Endothelial cell of umbilical vein (primary cell): ENCODE results near the gene CYTH1. TPM values are rescaled to one million over a fixed set of nuclear protein-coding genes. Genes with fewer than 3 reads are reported as not detected.

Experiments
- BruUV-seq: library from RNA; stranded (reverse); fragments of 400-500 nt; replicated peaks from 2 replicates; lab custom pipeline; 2021; lab: Mats Ljungman, UMichigan
- CTCF ChIA-PET: fragments of 300-600, 350-600 bp; sonication (Branson Sonifier 250); formaldehyde crosslinking; loops from one replicate; lab custom pipeline; 2021; ENCODE audit warnings: antibody characterized with exemption, inconsistent platforms; lab: Charles Lee
- POLR2A ChIA-PET: fragments of 300-600, 350-600 bp; sonication (Branson Sonifier 250); formaldehyde crosslinking; loops from one replicate; lab custom pipeline; 2021; ENCODE audit warnings: antibody characterized with exemption, inconsistent platforms; lab: Charles Lee
- DNase-seq: peaks from one replicate; pipeline ENCODE4 v3.0.0-alpha.2; 2011; ENCODE audit warnings: low read depth, low spot score
- FAIRE-seq: peaks from 2 replicates; lab custom pipeline; 2011; peaks lifted over from hg19 to GRCh38; lab: Jason Lieb, UNC
- H2AFZ ChIP-seq: 2 replicates; pipeline ENCODE4 v1.6.0; 2012; ENCODE audit warnings: low read depth, low read length, control low read depth, inconsistent platforms
- H3K27ac ChIP-seq: 2 replicates; pipeline ENCODE4 v1.5.1; 2011; ENCODE audit warnings: low read depth, mild to moderate bottlenecking, control low read depth, low read length, moderate library complexity; ENCODE audit not compliant: insufficient read depth
- H3K27me3 ChIP-seq, 2 experiments: 2 replicates each; pipeline versions ENCODE4 v1.6.0 to v1.6.1; 2011; ENCODE audit warnings: low read length in 2 of 2, mixed read lengths in 1 of 2; ENCODE audit not compliant: control insufficient read depth in 2 of 2, insufficient read depth in 2 of 2
- H3K36me3 ChIP-seq, 2 experiments: 2 replicates in 1 of 2; 3 replicates in 1 of 2; pipeline ENCODE4 v1.5.1; 2011; ENCODE audit warnings: low read length in 2 of 2, mild to moderate bottlenecking in 1 of 2, moderate library complexity in 1 of 2; ENCODE audit not compliant: control insufficient read depth in 2 of 2, insufficient read depth in 2 of 2; ENCODE audit errors: extremely low read depth in 1 of 2
- H3K4me1 ChIP-seq: 3 replicates; pipeline ENCODE4 v1.5.1; 2011; ENCODE audit warnings: mild to moderate bottlenecking, low read length; ENCODE audit not compliant: control insufficient read depth, insufficient read depth; ENCODE audit errors: extremely low read depth
- H3K4me2 ChIP-seq: 2 replicates; pipeline ENCODE4 v1.6.1; 2011; ENCODE audit warnings: low read length, control low read depth, mixed read lengths; ENCODE audit not compliant: insufficient read depth
- H3K4me3 ChIP-seq, 3 experiments: fragments of 200-600 bp in 1 of 3; sonication (generic), shearing (Covaris generic) in 1 of 3; replicated peaks in 1 of 3; 2 replicates each; pipeline ENCODE4 v1.5.1; 2011 to 2016; ENCODE audit warnings: control low read depth in 3 of 3, low read length in 3 of 3, mild to moderate bottlenecking in 2 of 3, inconsistent platforms in 1 of 3, low read depth in 1 of 3, moderate library complexity in 1 of 3; ENCODE audit not compliant: insufficient read depth in 1 of 3
- H3K79me2 ChIP-seq: 2 replicates; pipeline ENCODE4 v1.6.0; 2012; ENCODE audit warnings: low read length, inconsistent platforms; ENCODE audit not compliant: control insufficient read depth, insufficient read depth
- H3K9ac ChIP-seq: replicated peaks from 2 replicates; pipeline ENCODE3; 2011; ENCODE audit warnings: low read length, control low read depth; ENCODE audit not compliant: insufficient read depth; ENCODE audit errors: extremely low read depth
- H3K9me1 ChIP-seq: replicated peaks from 3 replicates; pipeline ENCODE4 v1.6.0; 2011; ENCODE audit warnings: mild to moderate bottlenecking, low read length; ENCODE audit not compliant: control insufficient read depth, insufficient read depth; ENCODE audit errors: extremely low read depth
- H3K9me3 ChIP-seq: replicated peaks from 2 replicates; pipeline ENCODE4 v1.5.1; 2012; ENCODE audit warnings: low read length, inconsistent platforms; ENCODE audit not compliant: control insufficient read depth, insufficient read depth
- H4K20me1 ChIP-seq: replicated peaks from 2 replicates; pipeline ENCODE3; 2011; ENCODE audit warnings: mild to moderate bottlenecking, low read length; ENCODE audit not compliant: control insufficient read depth, insufficient read depth; ENCODE audit errors: extremely low read depth
- FOS ChIP-seq: IDR thresholded peaks from 2 replicates; pipeline ENCODE4 v1.6.1; 2011; ENCODE audit warnings: mild to moderate bottlenecking, low read length, moderate library complexity, borderline replicate concordance; ENCODE audit not compliant: insufficient read depth
- MYC ChIP-seq: IDR thresholded peaks from one replicate; pipeline ENCODE4 v1.6.1; 2011; ENCODE audit warnings: mild to moderate bottlenecking, low read depth, low read length
- POLR2AphosphoS5 ChIP-seq: IDR thresholded peaks from 2 replicates; pipeline ENCODE4 v1.6.1; 2012; ENCODE audit warnings: low read depth, mild to moderate bottlenecking, control low read depth, low read length, moderate library complexity; ENCODE audit not compliant: insufficient read depth
- dilution Hi-C: fragments of 300-500 bp; cut with MboI; formaldehyde crosslinking; loops from one replicate; pipeline ENCODE4 v1.15.0; 2019; ENCODE audit warnings: low sequenced_read_pairs; ENCODE audit not compliant: extremely low pct_ligation_motif_present
- intact Hi-C: fragments of 100-400 bp; cut with micrococcal nuclease; formaldehyde crosslinking; loops from one replicate; pipeline ENCODE4 v1.10.0; 2022
- polyA plus RNA-seq, 4 experiments: library from polyadenylated mRNA; depleted of rRNA in 3 of 4; stranded (reverse) in 3 of 4; unstranded in 1 of 4; fragments of >200 nt; gene quantifications; 2 replicates each; pipeline versions ENCODE4 v1.2.1 to v1.2.3, GENCODE V29; 2011 to 2012; ENCODE audit warnings: missing spikeins in 1 of 4
- total RNA-seq: library from RNA; stranded (reverse); gene quantifications from 2 replicates; pipeline ENCODE4 v1.2.3, GENCODE V29; 2021

CYTH1 gene
- total and polyA plus RNA-seq, 2 donors (not counting 3 experiments of a cell fraction or from before 2014, with no cell fraction given): 35.9 to 49.9 TPM

DNA sequence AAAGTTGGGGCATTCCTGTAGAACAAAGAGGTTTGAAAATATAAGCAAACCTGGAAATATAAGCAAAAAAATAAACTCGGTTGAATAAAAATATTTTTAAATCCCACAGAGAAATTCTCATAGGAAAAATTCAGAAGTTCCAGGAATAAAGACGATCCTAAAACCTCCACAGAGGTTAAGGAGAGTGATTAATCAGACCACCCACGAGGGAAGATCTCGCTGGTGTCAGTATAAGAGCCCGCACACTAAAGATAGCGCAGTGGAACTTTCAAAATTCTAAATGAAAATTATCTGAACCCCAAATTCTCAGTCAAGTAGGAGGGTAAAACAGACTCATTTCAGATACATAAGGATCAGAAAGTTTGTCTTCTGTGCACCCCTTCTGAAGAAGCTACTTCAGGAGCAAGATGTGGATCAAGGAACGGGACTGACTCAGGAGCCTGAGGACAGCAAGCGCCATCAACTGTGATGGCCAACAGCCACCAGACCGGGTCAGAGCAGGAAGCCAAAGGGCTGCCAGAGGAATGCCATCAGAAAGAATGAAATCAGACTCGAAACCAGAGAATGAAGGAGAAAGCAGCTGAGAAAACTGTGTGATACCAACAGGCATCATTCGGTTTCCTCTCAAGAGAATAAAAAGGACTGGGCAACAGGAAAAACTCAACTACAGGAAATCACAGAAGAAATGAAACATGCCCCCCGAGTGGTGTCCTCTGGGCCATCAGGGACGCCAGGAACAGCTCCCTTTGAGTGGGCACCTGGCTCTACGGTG, 66.9 kb downstream of the CYTH1 start:
- dilution Hi-C loops (no loop called here), intact Hi-C loops (loop anchor here (1.0 kb wide), 1 partner anchor 21 kb away; no protein-coding TSS in a partner anchor)
- no peak overlapping the region for H3K4me3 ChIP-seq
- no peaks in the 10 kb centered on the region for H3K9me3 ChIP-seq
- BruUV-seq: no TSS peak
- peak overlapping the region; percentile 55 for H3K27ac ChIP-seq
- H3K79me2 ChIP-seq: peaks cover 29% of the 10 kb centered on the region
- peaks cover 3% of the 10 kb centered on the region for H4K20me1 ChIP-seq
- no peak for TF ChIP-seq FOS
- TF ChIP-seq MYC: no peak
- H3K9ac ChIP-seq: no peak overlapping the region
- H3K36me3 ChIP-seq: no peaks in the 10 kb centered on the region
- peaks cover 35% of the 10 kb centered on the region for H3K4me1 ChIP-seq
- H3K4me2 ChIP-seq: peak overlapping the region; percentile 52
- peak; percentile 58 for DNase-seq
- CTCF ChIA-PET: interaction anchor here (1.0 to 4.5 kb wide), 5 partner anchors 7 to 218 kb away, joined by 3 to 32 read pairs (median 9); no protein-coding TSS in a partner anchor
- no peaks in the 10 kb centered on the region for H3K27me3 ChIP-seq
- H3K9me1 ChIP-seq: no peaks in the 10 kb centered on the region
- peak; percentile 59 for FAIRE-seq
- H2AFZ ChIP-seq: no peak overlapping the region
- POLR2A ChIA-PET: no interaction called here

DNA sequence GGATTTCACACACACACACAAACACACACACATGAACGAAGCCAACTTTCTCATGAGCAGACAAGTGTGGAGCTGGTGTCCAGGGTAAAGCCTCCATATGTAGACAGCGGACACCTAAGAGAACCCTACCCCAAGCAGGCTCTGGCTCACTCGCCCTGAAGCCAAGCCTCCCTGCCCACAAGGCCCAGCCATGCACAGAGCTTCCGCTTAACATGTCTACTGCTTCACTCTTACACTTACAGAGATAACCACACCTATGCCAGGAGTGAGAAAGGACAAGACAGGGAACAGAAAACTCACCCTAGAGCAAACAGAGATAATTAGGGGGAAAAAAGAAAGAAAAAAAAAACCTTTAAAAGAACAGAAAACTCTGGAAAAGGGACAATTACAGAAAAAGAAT, 67.5 kb downstream of the CYTH1 start:
- Histone ChIP-seq H3K4me1 (peaks cover 35% of the 10 kb centered on the region), H3K9me3 (no peaks in the 10 kb centered on the region), H4K20me1 (peaks cover 3% of the 10 kb centered on the region), H3K27ac (no peak overlapping the region), H3K9ac (no peak overlapping the region), H3K27me3 (no peaks in the 10 kb centered on the region), H3K9me1 (no peaks in the 10 kb centered on the region), H3K4me2 (no peak overlapping the region), H3K4me3 (no peak overlapping the region), H2AFZ (no peak overlapping the region), H3K36me3 (no peaks in the 10 kb centered on the region), H3K79me2 (peaks cover 29% of the 10 kb centered on the region)
- dilution Hi-C loops (no loop called here), intact Hi-C loops (no loop called here)
- POLR2A ChIA-PET: no interaction called here
- DNase-seq (no peak), FAIRE-seq (no peak)
- TF ChIP-seq POLR2AphosphoS5: no peak
- BruUV-seq: no TSS peak
- CTCF ChIA-PET: interaction anchor here (0.9 kb wide), 1 partner anchor 217 kb away, joined by 3 read pairs; no protein-coding TSS in a partner anchor
